ENCODE data around the gene KANSL2. TPM values are rescaled to one million over a fixed set of nuclear protein-coding genes. Genes with fewer than 3 reads are reported as not detected.
"Not testable (repeated sequence)": the region's sequence is repeated elsewhere in the genome, so short reads cannot be mapped to it uniquely, and the experiment has no call there.

Gene KANSL2
- total RNA-seq, 1 donor from 2014 or later = 86.2 TPM

GRCh38 chr12:48686037-48686595, 4.1 kb upstream of the KANSL2 start:
- no peak for DNase-seq (ENCODE audit: extremely low spot score in 2 of 2)
- Histone ChIP-seq H3K9me3 (no peaks in the 10 kb centered on the region), H3K36me3 (no peaks in the 10 kb centered on the region), H3K4me1 (peaks cover 8% of the 10 kb centered on the region), H3K27me3 (no peaks in the 10 kb centered on the region), H3K27ac (no peak overlapping the region), H3K4me3 (no peak overlapping the region)
- no peak for TF ChIP-seq POLR2A (IDR thresholded peaks at IDR 0.05)
- no peak for TF ChIP-seq CTCF (IDR thresholded peaks at IDR 0.05)
- no peak for TF ChIP-seq POLR2AphosphoS5 (IDR thresholded peaks at IDR 0.05; ENCODE audit: insufficient read depth in 1 of 2, low read depth in 1 of 2)
- intact Hi-C loops (cut with DNase I) = no loop called here

GRCh38 chr12:48683534-48683933, 1.5 kb upstream of the KANSL2 start:
- no peak overlapping the region for H3K27ac ChIP-seq
- DNase-seq (ENCODE audit: extremely low spot score in 2 of 2) = no peak
- no peaks in the 10 kb centered on the region for H3K9me3 ChIP-seq
- intact Hi-C loops (cut with DNase I) = no loop called here
- no peak for TF ChIP-seq POLR2AphosphoS5 (IDR thresholded peaks at IDR 0.05; ENCODE audit: insufficient read depth in 1 of 2, low read depth in 1 of 2)
- TF ChIP-seq CTCF (IDR thresholded peaks at IDR 0.05) = no peak
- no peak for TF ChIP-seq POLR2A (IDR thresholded peaks at IDR 0.05)
- H3K36me3 ChIP-seq = peaks cover 0 to 11% of the 10 kb centered on the region in 2 donors
- H3K4me1 ChIP-seq = peaks cover 34% of the 10 kb centered on the region
- no peaks in the 10 kb centered on the region for H3K27me3 ChIP-seq
- no peak overlapping the region for H3K4me3 ChIP-seq

GRCh38 chr12:48682927-48683326, 889 bp upstream of the KANSL2 start:
- TF ChIP-seq POLR2AphosphoS5 (IDR thresholded peaks at IDR 0.05; ENCODE audit: insufficient read depth in 1 of 2, low read depth in 1 of 2) (no peak), CTCF (IDR thresholded peaks at IDR 0.05) (no peak), POLR2A (IDR thresholded peaks at IDR 0.05) (no peak)
- intact Hi-C loops (cut with DNase I) = no loop called here
- H3K4me1 ChIP-seq = peaks cover 40% of the 10 kb centered on the region
- no peaks in the 10 kb centered on the region for H3K27me3 ChIP-seq
- H3K9me3 ChIP-seq = no peaks in the 10 kb centered on the region
- peak overlapping the region; percentile 80 to 97 for H3K4me3 ChIP-seq
- DNase-seq (ENCODE audit: extremely low spot score in 2 of 2) = no peak
- peaks cover 0 to 11% of the 10 kb centered on the region in 2 donors for H3K36me3 ChIP-seq
- H3K27ac ChIP-seq = peak overlapping the region; percentile 85

GRCh38 chr12:48682533-48682905, 481 bp upstream of the KANSL2 start:
- peak overlapping the region; percentile 80 to 97 for H3K4me3 ChIP-seq
- peak overlapping the region; percentile 85 for H3K27ac ChIP-seq
- H3K9me3 ChIP-seq; DNase-seq (ENCODE audit: extremely low spot score in 2 of 2); intact Hi-C loops (cut with DNase I); H3K27me3 ChIP-seq: not testable (repeated sequence)
- peaks cover 0 to 11% of the 10 kb centered on the region in 2 donors for H3K36me3 ChIP-seq
- H3K4me1 ChIP-seq = peaks cover 44% of the 10 kb centered on the region

- DNase-seq (ENCODE audit: extremely low spot score in 2 of 2) = peak in 1 of 2 donors; percentile 86
- Histone ChIP-seq H3K4me1 (peaks cover 55% of the 10 kb centered on the region), H3K27ac (peak overlapping the region; percentile 85)
Observed at GRCh38 chr12:48681399-48681709, 684 bp downstream of the KANSL2 start.

More at GRCh38 chr12:48681399-48681709, 684 bp downstream of the KANSL2 start:
- no peaks in the 10 kb centered on the region for H3K9me3 ChIP-seq
- H3K27me3 ChIP-seq = no peaks in the 10 kb centered on the region
- H3K36me3 ChIP-seq = peaks cover 0 to 22% of the 10 kb centered on the region in 2 donors
- no peak for TF ChIP-seq POLR2AphosphoS5 (IDR thresholded peaks at IDR 0.05; ENCODE audit: insufficient read depth in 1 of 2, low read depth in 1 of 2)
- TF ChIP-seq CTCF (IDR thresholded peaks at IDR 0.05) = no peak
- no peak for TF ChIP-seq POLR2A (IDR thresholded peaks at IDR 0.05)
- H3K4me3 ChIP-seq = peak overlapping the region; percentile 80 to 97
- intact Hi-C loops (cut with DNase I) = no loop called here
